Activated CD8-positive, alpha-beta T cell treated with anti-CD3 and anti-CD28 coated beads, Interleukin-2, amount 10 ng/mL, durations not matched to agents 7 days and 5 days (primary cell): ENCODE results near the gene ZNF626. TPM values are rescaled to one million over a fixed set of nuclear protein-coding genes. Genes with fewer than 3 reads are reported as not detected.
"Not testable (repeated sequence)": the region's sequence is repeated elsewhere in the genome, so short reads cannot be mapped to it uniquely, and the experiment has no call there.

Experiments used
- ATAC-seq: fragments of 150-1000 bp; cut with Tn5 transposase; one replicate; pipeline ENCODE4 v1.10.0; 2021; ENCODE audit warnings: moderate library complexity
- CTCF ChIA-PET: fragments of 350-600 bp; sonication (Branson Sonifier 250); formaldehyde crosslinking; loops from one replicate; lab custom pipeline; 2021; ENCODE audit warnings: antibody characterized with exemption; lab: Charles Lee
- POLR2A ChIA-PET: fragments of 350-600 bp; sonication (Branson Sonifier 250); formaldehyde crosslinking; loops from one replicate; lab custom pipeline; 2021; ENCODE audit warnings: antibody characterized with exemption; lab: Charles Lee
- DNase-seq: peaks from one replicate; pipeline ENCODE4 v3.0.0-alpha.2; 2020
- H3K27ac Mint-ChIP-seq: one replicate; pipeline ENCODE4 v1.8.0; 2021; ENCODE audit warnings: mild to moderate bottlenecking, mixed read lengths
- H3K27me3 Mint-ChIP-seq: one replicate; pipeline ENCODE4 v1.8.0; 2021; ENCODE audit warnings: low read depth, mixed read lengths
- H3K36me3 Mint-ChIP-seq: one replicate; pipeline ENCODE4 v1.8.0; 2021; ENCODE audit warnings: low read depth, mixed read lengths
- H3K4me1 Mint-ChIP-seq: one replicate; pipeline ENCODE4 v1.8.0; 2021; ENCODE audit warnings: low read depth, mixed read lengths
- H3K4me3 Mint-ChIP-seq: one replicate; pipeline ENCODE4 v1.8.0; 2021; ENCODE audit warnings: mild to moderate bottlenecking, mixed read lengths
- H3K9me3 Mint-ChIP-seq: one replicate; pipeline ENCODE4 v1.8.0; 2022; ENCODE audit warnings: mixed read lengths; ENCODE audit not compliant: insufficient read depth
- total RNA-seq, 2 experiments: library from RNA; stranded (reverse); gene quantifications; one replicate each; pipeline ENCODE4 v1.2.3, GENCODE V29; 2021

ZNF626 gene
- 1 to 10 TPM; 7.0 to 9.1 TPM for total RNA-seq

DNA sequence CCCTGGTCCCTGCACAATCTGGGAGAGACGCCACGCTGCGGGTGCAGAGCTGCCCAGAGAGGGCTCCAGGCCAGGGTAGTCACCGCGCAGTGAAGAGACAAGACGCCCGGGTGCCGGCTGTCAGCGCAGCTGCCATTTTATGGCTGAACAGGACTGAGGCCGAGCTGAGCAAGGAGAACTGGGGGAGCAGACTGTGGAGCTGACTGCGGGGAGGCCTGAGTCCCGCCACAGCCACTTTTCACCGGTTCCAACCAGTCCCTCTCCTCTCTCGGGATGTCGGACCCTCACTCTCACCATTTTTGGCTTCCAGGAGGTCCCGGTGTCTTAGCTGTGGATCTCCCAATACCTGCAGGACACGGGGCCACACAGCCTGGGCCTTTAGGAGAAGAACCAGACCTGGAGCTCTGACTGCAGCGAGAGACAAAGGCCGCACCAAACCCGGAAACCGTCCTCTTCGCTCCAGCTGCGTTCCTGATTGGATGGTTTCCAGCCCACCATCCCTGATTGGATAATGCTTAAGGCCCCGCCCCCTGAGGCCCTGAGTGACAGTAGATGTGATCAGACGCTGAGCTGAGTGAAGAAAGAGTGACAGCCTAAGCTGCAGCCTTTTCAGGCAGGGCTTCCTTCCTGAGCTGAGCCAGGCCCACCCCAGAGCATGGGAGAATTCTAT lies at the start of gene ZNF626:
ZNF626 (minus strand) TSS at position 422 of the 670 bp plus-strand sequence; CDS start at position 297, 125 bp downstream.
- H3K4me3 Mint-ChIP-seq, result peak within 1 kb of the TSS; percentile 91
- peaks cover 67% of the 10 kb centered on the region for H3K36me3 Mint-ChIP-seq
- H3K4me1 Mint-ChIP-seq, result peaks cover 18% of the 10 kb centered on the region
- no peaks in the 10 kb centered on the region for H3K27me3 Mint-ChIP-seq
- ChIA-PET CTCF (interaction anchor here (0.7 to 1.2 kb wide), 2 partner anchors 12 to 96 kb away, joined by 4 read pairs; partner anchors contain the start of gene ZNF737), POLR2A (interaction anchor here (0.7 to 1.9 kb wide), 13 partner anchors 96 to 885 kb away, joined by 3 to 18 read pairs (median 5); partner anchors contain the start of genes ZNF253, ZNF429, ZNF430 and ZNF66)
- ATAC-seq, result peak; percentile 99
- peak; percentile 95 for DNase-seq
- H3K27ac Mint-ChIP-seq, result peak within 1 kb of the TSS; percentile 93
- peaks cover 50% of the 10 kb centered on the region for H3K9me3 Mint-ChIP-seq

DNA sequence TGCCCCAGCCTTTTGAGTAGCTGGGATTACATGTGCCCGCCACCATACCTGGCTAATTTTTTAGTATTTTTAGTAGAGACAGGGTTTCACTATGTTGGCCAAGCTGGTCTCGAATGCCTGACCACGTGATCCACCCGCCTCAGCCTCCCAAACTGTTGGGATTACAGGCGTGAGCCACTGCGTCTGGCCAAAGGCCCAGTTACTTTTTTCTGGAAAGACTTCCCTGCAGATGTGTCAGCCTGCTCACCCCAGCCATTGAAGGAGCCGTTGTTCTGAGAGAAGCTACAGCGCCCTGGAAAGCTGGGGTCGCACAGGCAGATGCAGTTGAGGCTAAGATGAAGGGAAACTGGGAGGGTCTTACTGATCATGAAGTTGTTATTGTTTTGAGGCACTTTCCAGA lies 7.9 kb upstream of the ZNF626 start:
- Mint-ChIP-seq H3K27ac (no peak overlapping the region), H3K27me3 (no peaks in the 10 kb centered on the region), H3K36me3 (peaks cover 3% of the 10 kb centered on the region), H3K9me3 (peaks cover 27% of the 10 kb centered on the region), H3K4me1 (peaks cover 3% of the 10 kb centered on the region), H3K4me3 (no peak overlapping the region)
- DNase-seq (no peak), ATAC-seq (no peak)
- ChIA-PET POLR2A (no interaction called here), CTCF (no interaction called here)

DNA sequence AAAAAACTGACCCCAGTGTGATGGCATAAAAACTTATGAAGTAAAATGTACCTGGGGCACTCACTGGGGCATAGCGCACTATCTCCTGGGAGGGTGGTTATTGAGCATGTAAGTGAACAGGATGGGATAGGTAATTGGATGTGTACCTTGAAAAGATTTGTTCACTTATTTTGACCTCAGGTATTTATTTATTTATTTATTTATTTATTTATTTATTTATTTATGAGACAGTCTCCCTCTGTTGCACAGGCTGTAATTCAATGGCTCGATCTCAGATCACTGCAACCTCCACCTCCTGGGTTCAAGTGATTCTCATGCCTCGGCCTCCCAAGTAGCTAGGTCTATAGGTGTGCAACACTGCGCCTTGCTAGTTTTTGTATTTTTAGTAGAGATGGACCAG lies 5.9 kb upstream of the ZNF626 start:
- peaks cover 15% of the 10 kb centered on the region for H3K36me3 Mint-ChIP-seq
- DNase-seq (no peak), ATAC-seq (no peak)
- CTCF ChIA-PET, result no interaction called here
- H3K27me3 Mint-ChIP-seq, result no peaks in the 10 kb centered on the region
- peaks cover 35% of the 10 kb centered on the region for H3K9me3 Mint-ChIP-seq
- POLR2A ChIA-PET, result no interaction called here
- no peak overlapping the region for H3K27ac Mint-ChIP-seq
- H3K4me1 Mint-ChIP-seq, result peaks cover 7% of the 10 kb centered on the region
- H3K4me3 Mint-ChIP-seq, result no peak overlapping the region

DNA sequence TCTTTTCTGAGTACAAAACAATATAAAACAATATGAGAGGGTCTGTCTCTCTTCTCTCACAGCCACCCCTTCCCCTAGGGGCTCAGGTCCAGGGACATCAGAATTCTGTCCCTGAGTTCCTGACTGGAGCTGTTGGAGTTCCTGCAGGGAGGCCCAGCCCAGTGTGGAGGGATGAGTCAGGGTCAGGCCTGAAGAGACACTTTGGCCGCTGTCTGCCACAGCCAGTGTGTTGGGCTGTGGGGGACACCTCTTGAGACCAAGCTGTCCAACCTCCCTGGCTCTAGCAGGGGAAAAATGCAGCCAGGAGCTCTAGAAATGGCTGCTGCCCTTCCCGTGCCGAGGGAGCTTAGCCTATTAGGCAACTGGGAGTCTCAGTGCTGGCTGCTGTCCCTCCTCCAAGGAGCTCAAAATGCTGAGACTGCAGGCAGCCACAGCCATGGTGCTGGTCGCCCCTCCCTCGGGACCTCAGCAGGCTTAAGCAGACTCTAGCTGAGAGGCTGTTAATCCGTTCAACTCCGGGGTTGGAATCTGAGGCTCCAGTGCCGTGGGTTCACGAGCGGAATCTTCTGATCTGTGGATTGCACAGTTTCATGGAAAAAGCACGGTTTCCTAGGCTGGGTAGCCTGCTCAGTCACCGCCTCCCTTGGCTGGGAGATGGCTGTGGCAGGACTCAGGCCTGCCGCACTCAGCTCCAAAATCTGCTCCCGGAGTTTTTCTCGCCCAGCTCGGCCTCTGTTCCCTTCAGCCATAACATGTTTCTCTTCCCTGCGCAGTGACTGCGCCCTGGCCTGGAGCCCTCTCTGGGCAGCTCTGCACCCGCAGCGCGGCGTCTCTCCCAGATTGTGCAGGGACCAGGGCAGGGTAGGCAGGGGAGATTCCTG lies 3.8 kb upstream of the ZNF626 start:
- H3K27ac Mint-ChIP-seq, result no peak overlapping the region

DNA sequence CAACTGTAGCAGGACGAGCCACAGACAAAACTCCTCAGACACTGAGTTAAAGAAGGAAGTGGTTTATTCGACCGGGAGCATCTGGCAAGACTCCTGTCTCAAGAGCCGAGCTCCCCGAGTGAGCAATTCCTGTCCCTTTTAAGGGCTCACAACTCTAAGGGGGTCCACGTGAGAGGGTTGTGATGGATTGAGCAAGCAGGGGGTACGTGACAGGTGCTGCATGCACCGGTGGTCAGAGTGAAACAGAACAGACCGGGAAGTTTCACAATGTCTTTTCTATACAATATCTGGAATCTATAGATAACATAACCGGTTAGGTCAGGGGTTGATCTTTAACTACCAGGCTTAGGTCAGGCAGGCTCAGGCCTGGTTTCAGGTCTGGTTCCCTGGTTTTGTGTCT lies 3.1 kb upstream of the ZNF626 start:
- DNase-seq, ATAC-seq, POLR2A ChIA-PET, H3K27me3 Mint-ChIP-seq, H3K4me3 Mint-ChIP-seq, CTCF ChIA-PET: not testable (repeated sequence)
- peaks cover 38% of the 10 kb centered on the region for H3K9me3 Mint-ChIP-seq
- peaks cover 15% of the 10 kb centered on the region for H3K4me1 Mint-ChIP-seq
- peak overlapping the region; percentile 32 for H3K27ac Mint-ChIP-seq
- peaks cover 37% of the 10 kb centered on the region for H3K36me3 Mint-ChIP-seq

More for the DNA sequence above, 3.8 kb upstream of the ZNF626 start:
- Mint-ChIP-seq H3K36me3 (peaks cover 32% of the 10 kb centered on the region), H3K4me1 (peaks cover 15% of the 10 kb centered on the region), H3K4me3 (no peak overlapping the region), H3K27me3 (no peaks in the 10 kb centered on the region), H3K9me3 (peaks cover 38% of the 10 kb centered on the region)
- DNase-seq, result no peak
- CTCF ChIA-PET, result no interaction called here
- no peak for ATAC-seq
- POLR2A ChIA-PET, result interaction anchor here (1.4 kb wide), 1 partner anchor 111 kb away, joined by 4 read pairs; the partner anchor contains the start of gene ZNF66

DNA sequence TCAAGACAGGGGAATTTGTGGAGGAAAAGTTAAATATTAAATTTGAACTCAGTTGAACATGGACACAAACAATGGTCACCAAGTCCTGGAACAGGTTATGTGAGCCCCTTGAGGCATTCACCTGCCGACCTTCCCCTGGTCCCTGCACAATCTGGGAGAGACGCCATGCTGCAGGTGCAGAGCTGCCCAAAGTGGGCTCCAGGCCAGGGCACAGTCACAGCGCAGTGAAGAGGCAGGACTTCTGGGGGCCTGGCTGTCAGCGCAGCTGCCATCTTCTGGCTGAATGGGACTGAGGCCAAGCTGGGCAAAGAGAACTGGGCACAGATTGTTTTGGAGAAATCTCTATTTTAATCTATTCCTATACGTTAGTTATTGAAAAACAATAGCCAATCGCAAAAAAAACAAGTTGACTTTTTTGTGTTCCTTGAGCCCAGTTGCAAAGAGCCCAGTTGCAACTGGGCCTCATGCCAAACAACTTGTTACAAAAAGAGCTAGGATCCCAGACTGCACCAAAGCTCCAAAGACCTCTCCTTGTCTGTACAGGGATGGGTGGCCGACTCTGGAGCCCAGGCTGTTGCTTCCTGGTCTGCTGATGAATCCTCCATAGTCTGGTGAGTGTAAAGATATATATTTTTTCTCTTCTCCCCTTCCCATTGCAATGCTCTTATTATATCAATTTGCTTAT lies 1.2 kb upstream of the ZNF626 start:
- peaks cover 18% of the 10 kb centered on the region for H3K4me1 Mint-ChIP-seq
- H3K9me3 Mint-ChIP-seq, result peaks cover 54% of the 10 kb centered on the region
- POLR2A ChIA-PET, result interaction anchor here (0.5 to 0.7 kb wide), 3 partner anchors 10 to 697 kb away, joined by 3 to 4 read pairs (median 3); partner anchors contain the start of gene ZNF66
- DNase-seq (no peak), ATAC-seq (no peak)
- H3K27ac Mint-ChIP-seq, result no peak overlapping the region
- H3K4me3 Mint-ChIP-seq, result no peak overlapping the region
- peaks cover 55% of the 10 kb centered on the region for H3K36me3 Mint-ChIP-seq
- CTCF ChIA-PET, result no interaction called here
- H3K27me3 Mint-ChIP-seq, result no peaks in the 10 kb centered on the region

DNA sequence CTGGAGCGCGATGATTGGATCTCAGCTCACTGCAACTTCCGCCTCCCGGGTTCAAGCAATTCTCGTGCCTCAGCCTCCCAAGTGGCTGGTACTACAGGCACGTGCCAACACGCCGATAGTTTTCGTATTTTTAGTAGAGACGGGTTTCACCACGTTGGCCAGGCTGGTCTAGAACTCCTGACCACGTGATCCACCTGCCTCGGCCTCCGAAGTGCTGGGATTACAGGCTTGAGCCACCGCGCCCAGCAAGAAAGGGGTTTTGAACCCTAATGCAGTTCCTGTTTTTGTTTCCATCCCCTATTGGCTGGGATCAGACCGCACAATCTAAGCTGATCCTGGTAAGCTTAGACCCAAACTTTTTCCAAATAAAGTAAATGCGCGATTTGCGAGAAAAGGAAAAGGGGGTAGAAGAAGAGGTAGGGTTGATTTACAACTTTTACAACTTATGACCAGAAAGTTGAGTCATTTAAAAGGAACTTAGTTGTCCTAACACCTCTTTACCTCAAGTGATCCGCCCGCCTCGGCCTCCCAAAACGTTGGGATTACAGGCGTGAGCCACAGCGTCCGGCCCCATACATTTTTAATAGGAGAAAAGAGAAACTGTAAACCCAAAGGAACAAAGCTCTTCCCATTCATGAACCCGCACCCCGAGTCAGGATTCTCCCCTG lies 764 bp downstream of the ZNF626 start:
- ChIA-PET POLR2A (interaction anchor here (0.7 to 1.9 kb wide), 11 partner anchors 96 to 844 kb away, joined by 3 to 18 read pairs (median 5); partner anchors contain the start of genes ZNF253, ZNF429, ZNF430 and ZNF66), CTCF (interaction anchor here (0.7 to 1.2 kb wide), 3 partner anchors 11 to 96 kb away, joined by 3 to 4 read pairs (median 4); partner anchors contain the start of gene ZNF737)
- ATAC-seq (no peak), DNase-seq (no peak)
- H3K36me3 Mint-ChIP-seq, result peaks cover 74% of the 10 kb centered on the region
- peaks cover 18% of the 10 kb centered on the region for H3K4me1 Mint-ChIP-seq
- H3K4me3 Mint-ChIP-seq, result peak overlapping the region; percentile 91
- no peaks in the 10 kb centered on the region for H3K27me3 Mint-ChIP-seq
- H3K9me3 Mint-ChIP-seq, result peaks cover 50% of the 10 kb centered on the region
- H3K27ac Mint-ChIP-seq, result peak overlapping the region; percentile 93

DNA sequence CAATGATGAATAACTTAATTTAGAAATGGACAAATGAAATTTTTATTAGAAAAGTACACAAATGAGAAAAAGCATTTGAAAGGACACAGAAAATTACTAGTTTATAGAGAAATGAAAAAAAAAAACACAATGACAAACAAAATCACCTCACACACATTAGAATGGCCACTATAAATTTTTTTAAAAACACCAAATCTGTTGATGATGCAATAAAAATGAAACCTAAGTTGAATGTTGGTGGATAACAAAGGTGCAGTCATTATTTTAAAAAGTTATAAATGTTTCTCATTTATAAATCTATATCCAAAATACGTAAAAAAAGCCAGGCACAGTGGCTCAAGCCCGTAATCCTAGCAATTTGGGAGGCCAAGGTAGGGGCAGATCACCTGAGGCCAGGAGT lies 20.8 kb downstream of the ZNF626 start:
- H3K27me3 Mint-ChIP-seq, result no peaks in the 10 kb centered on the region
- ChIA-PET CTCF (no interaction called here), POLR2A (no interaction called here)
- no peak overlapping the region for H3K27ac Mint-ChIP-seq
- H3K4me3 Mint-ChIP-seq, result no peak overlapping the region
- H3K9me3 Mint-ChIP-seq, result peaks cover 35% of the 10 kb centered on the region
- H3K4me1 Mint-ChIP-seq, result no peaks in the 10 kb centered on the region
- ATAC-seq (no peak), DNase-seq (no peak)
- H3K36me3 Mint-ChIP-seq, result peaks cover 56% of the 10 kb centered on the region

DNA sequence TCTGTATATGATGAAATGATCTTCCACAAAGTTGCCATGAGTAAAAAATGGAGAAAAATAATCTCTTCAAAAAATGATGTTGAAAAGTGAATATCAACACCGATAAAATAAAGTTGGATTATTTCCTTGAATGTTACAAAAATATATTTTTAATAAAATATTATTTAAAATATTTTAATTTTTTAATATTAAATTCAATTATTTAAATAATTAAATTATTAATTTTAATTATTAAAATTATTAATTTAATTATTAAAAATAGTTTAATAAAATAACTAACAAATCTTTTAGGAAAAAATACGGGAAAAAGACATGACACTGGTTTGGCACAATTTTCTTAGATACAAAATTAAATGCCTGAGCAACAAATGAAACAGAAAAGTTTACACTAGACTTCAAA lies 21.3 kb downstream of the ZNF626 start:
- ChIA-PET POLR2A (no interaction called here), CTCF (interaction anchor here (0.7 kb wide), 1 partner anchor 557 kb away, joined by 3 read pairs; no protein-coding TSS in a partner anchor)
- Mint-ChIP-seq H3K36me3 (peaks cover 52% of the 10 kb centered on the region), H3K4me1 (no peaks in the 10 kb centered on the region), H3K4me3 (no peak overlapping the region), H3K9me3 (peaks cover 38% of the 10 kb centered on the region), H3K27me3 (no peaks in the 10 kb centered on the region), H3K27ac (no peak overlapping the region)
- DNase-seq (no peak), ATAC-seq (no peak)

DNA sequence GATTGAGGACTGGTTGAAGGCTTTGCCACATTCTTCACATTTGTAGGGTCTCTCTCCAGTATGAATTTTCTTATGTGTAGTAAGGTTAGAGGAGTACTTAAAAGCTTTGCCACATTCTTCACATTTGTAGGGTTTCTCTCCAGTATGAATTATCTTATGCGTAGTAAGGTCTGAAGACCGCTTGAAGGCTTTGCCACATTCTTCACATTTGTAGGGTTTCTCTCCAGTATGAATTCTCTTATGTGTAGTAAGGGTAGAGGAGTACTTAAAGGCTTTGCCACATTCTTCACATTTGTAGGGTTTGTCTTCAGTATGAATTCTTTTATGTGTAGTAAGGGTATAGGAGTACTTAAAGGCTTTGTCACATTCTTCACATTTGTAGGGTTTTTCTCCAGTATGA lies 36.8 kb downstream of the ZNF626 start:
- H3K36me3 Mint-ChIP-seq, H3K4me3 Mint-ChIP-seq, DNase-seq, CTCF ChIA-PET, H3K27ac Mint-ChIP-seq, H3K4me1 Mint-ChIP-seq, POLR2A ChIA-PET, H3K27me3 Mint-ChIP-seq, ATAC-seq: not testable (repeated sequence)
- peaks cover 26% of the 10 kb centered on the region for H3K9me3 Mint-ChIP-seq

DNA sequence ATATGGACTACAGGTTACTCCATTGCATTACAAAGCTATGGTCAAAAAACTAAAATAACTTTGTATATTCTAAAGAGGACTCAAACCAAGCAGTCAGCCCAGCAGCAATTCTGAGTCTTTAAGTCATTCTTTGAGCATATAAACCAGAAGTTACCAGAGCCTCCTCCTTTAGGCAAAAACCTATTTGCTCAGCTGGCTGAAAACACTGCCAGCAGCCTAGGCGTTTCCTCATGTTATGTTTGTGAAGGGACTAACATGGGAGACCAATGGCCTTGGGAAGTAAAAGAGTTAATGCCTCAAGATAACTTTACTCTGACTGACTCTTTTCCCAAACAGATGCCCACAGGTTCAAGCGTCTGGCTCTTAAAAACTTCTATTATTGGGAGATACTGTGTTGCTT lies 45.3 kb downstream of the ZNF626 start:
- Mint-ChIP-seq H3K4me1 (no peaks in the 10 kb centered on the region), H3K36me3 (peaks cover 3% of the 10 kb centered on the region), H3K27ac (no peak overlapping the region), H3K4me3 (no peak overlapping the region), H3K27me3 (no peaks in the 10 kb centered on the region), H3K9me3 (peaks cover 41% of the 10 kb centered on the region)
- DNase-seq (no peak), ATAC-seq (no peak)
- ChIA-PET POLR2A (no interaction called here), CTCF (no interaction called here)
